Testis (tissue), 3 donors: Measurements from ENCODE around the gene PTPRN2. TPM values are rescaled to one million over a fixed set of nuclear protein-coding genes. Genes with fewer than 3 reads are reported as not detected.

Experiments used
- DNase-seq: peaks from one replicate; pipeline ENCODE4 v3.0.0-alpha.2; 2019
- H3K27ac ChIP-seq, 2 donors: fragments of 200-600 bp; sonication (generic); one replicate each; pipeline ENCODE4 v1.5.1; 2019
- H3K27me3 ChIP-seq: fragments of 200-600 bp; sonication (generic); one replicate; pipeline ENCODE4 v1.5.1; 2019
- H3K36me3 ChIP-seq: fragments of 200-600 bp; sonication (generic); one replicate; pipeline ENCODE4 v1.5.1; 2017; ENCODE audit warnings: low read depth; ENCODE audit errors: missing control alignments
- H3K4me1 ChIP-seq: fragments of 200-600 bp; sonication (generic); one replicate; pipeline ENCODE4 v1.5.1; 2019
- H3K4me3 ChIP-seq, 2 donors: fragments of 200-600 bp; sonication (generic); one replicate each; pipeline ENCODE4 v1.5.1; 2017 to 2019
- H3K9me3 ChIP-seq: fragments of 200-600 bp; sonication (generic); one replicate; pipeline ENCODE4 v1.5.1; 2017
- CTCF ChIP-seq, 3 experiments: fragments of 450-650 bp in 2 of 3; fragments of 200-600 bp in 1 of 3; sonication (generic) in 1 of 3; IDR thresholded peaks; one replicate each; pipeline ENCODE4 v1.5.1; 2016 to 2019; ENCODE audit warnings: antibody characterized with exemption in 3 of 3, mild to moderate bottlenecking in 2 of 3, moderate library complexity in 1 of 3
- POLR2A ChIP-seq: fragments of 450-650 bp; IDR thresholded peaks from one replicate; pipeline ENCODE4 v1.6.1; 2017; ENCODE audit warnings: antibody characterized with exemption, mild to moderate bottlenecking, moderate library complexity
- WGBS, 2 donors: methylation state at CpG; one replicate each; pipeline ENCODE4 v1.1.5; 2018; 5-methylcytosine and 5-hydroxymethylcytosine counted together
- intact Hi-C: fragments of 100-400 bp; cut with DNase I; formaldehyde crosslinking; loops from one replicate; pipeline ENCODE4 v1.15.1; 2023; ENCODE audit warnings: low total_unique reads
- polyA plus RNA-seq: library from polyadenylated mRNA; stranded (reverse); fragments of 350-450 nt; fragmentation: Illumina TruSeq; extraction: RNeasy Lipid Tissue Mini Kit (QIAGEN cat#74804); gene quantifications from one replicate; pipeline ENCODE4 v1.2.3, GENCODE V29; 2014; ENCODE audit warnings: low read depth, low replicate concordance; ENCODE audit not compliant: insufficient read depth
- total RNA-seq, 2 donors: library from RNA; depleted of rRNA; stranded (reverse); fragments of >200 nt; gene quantifications; one replicate each; pipeline ENCODE4 v1.2.3, GENCODE V29; 2016

The PTPRN2 gene
- total and polyA plus RNA-seq, 3 donors from 2014 or later, result 9.3 to 10.8 (median 9.8) TPM

GRCh38 chr7:158576050-158576762, 11.4 kb downstream of the PTPRN2 start:
- H3K4me1 ChIP-seq, result no peaks in the 10 kb centered on the region
- intact Hi-C loops, result no loop called here
- H3K27me3 ChIP-seq, result no peaks in the 10 kb centered on the region
- H3K9me3 ChIP-seq, result no peaks in the 10 kb centered on the region
- 78 to 86% methylated on average over 11 of the region's 11 CpGs for WGBS, 2 donors
- TF ChIP-seq POLR2A, result no peak
- TF ChIP-seq CTCF (IDR thresholded peaks at IDR 0.05), result no peak
- H3K27ac ChIP-seq, result no peak overlapping the region
- no peaks in the 10 kb centered on the region for H3K36me3 ChIP-seq
- no peak overlapping the region for H3K4me3 ChIP-seq
- DNase-seq, result no peak

- Histone ChIP-seq H3K27me3 (no peaks in the 10 kb centered on the region), H3K4me3 (no peak overlapping the region), H3K27ac (no peak overlapping the region), H3K4me1 (no peaks in the 10 kb centered on the region), H3K36me3 (no peaks in the 10 kb centered on the region), H3K9me3 (no peaks in the 10 kb centered on the region)
- TF ChIP-seq POLR2A (no peak), CTCF (IDR thresholded peaks at IDR 0.05) (no peak)
- WGBS, 2 donors, result 86 to 89% methylated on average over 8 of the region's 8 CpGs
- DNase-seq, result no peak
- intact Hi-C loops, result no loop called here
Measured at GRCh38 chr7:158574308-158575036, 13.2 kb downstream of the PTPRN2 start.

GRCh38 chr7:158573310-158573709, 14.3 kb downstream of the PTPRN2 start:
- H3K4me3 ChIP-seq, result no peak overlapping the region
- H3K9me3 ChIP-seq, result no peaks in the 10 kb centered on the region
- intact Hi-C loops, result no loop called here
- H3K36me3 ChIP-seq, result no peaks in the 10 kb centered on the region
- no peak for TF ChIP-seq CTCF (IDR thresholded peaks at IDR 0.05)
- TF ChIP-seq POLR2A, result no peak
- WGBS, 2 donors, result 73 to 79% methylated on average over 4 of the region's 4 CpGs
- no peak overlapping the region for H3K27ac ChIP-seq
- no peak for DNase-seq
- no peaks in the 10 kb centered on the region for H3K4me1 ChIP-seq
- no peaks in the 10 kb centered on the region for H3K27me3 ChIP-seq

GRCh38 chr7:158572000-158572828, 15.4 kb downstream of the PTPRN2 start:
- H3K4me3 ChIP-seq, result no peak overlapping the region
- H3K9me3 ChIP-seq, result no peaks in the 10 kb centered on the region
- H3K27me3 ChIP-seq, result no peaks in the 10 kb centered on the region
- WGBS, 2 donors, result 50 to 54% methylated on average over 7 of the region's 7 CpGs
- intact Hi-C loops, result no loop called here
- no peak for DNase-seq
- H3K27ac ChIP-seq, result no peak overlapping the region
- TF ChIP-seq CTCF (IDR thresholded peaks at IDR 0.05) (no peak), POLR2A (no peak)
- H3K36me3 ChIP-seq, result no peaks in the 10 kb centered on the region
- no peaks in the 10 kb centered on the region for H3K4me1 ChIP-seq
